ENCODE data around the gene SCYGR7. TPM values are rescaled to one million over a fixed set of nuclear protein-coding genes. Genes with fewer than 3 reads are reported as not detected.

Gene SCYGR7
- total RNA-seq, 2 donors from 2014 or later: not detected

DNA sequence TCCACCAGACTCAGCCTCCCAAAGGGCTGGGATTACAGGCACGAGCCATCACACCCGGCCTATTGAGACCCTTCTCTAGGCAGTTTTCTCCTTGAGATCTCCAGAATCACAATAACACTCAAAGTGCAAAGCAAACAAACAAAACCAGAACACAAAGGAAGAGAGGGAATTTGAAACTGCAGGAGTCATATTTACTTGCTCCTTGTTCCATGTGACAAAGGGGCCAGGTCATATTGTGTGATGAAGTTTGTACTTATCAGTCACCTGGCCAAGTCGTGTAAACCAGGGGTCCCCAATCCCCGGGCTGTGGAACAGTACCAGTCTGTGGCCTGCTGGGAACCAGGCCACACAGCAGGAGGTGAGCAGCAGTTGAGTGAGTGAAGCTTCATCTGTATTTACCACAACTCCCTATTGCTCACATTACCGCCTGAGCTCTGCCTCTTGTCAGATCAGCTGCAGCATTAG, 44.1 kb downstream of the SCYGR7 start:
- Mint-ChIP-seq H3K4me3 (no peak overlapping the region), H3K9me3 (no peaks in the 10 kb centered on the region), H3K27ac (no peak overlapping the region), H3K36me3 (no peaks in the 10 kb centered on the region), H3K4me1 (ENCODE audit: low read depth in 2 of 2) (no peaks in the 10 kb centered on the region), H3K27me3 (peaks cover 0 to 3% of the 10 kb centered on the region in 2 donors)
- DNase-seq (ENCODE audit: low spot score) (no peak), ATAC-seq (no peak)

DNA sequence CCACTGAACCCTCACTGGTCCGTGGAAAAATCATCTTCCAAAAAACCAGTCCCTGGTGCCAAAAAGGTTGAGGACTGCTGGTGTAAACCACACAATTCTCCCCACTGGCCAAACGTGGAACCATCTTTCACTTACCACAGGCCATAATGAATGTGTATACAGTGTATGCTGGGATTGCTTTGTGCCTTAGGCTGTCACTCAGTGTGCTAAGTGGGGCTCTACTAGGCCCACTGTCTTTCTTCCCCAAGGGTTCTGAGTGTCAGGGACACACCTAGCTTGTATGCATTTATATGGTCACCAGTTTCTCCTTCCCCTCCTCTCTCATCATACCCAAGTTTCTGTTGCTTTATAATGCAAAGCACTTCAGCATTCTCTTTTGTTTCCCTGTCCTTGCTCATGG, 44.8 kb downstream of the SCYGR7 start:
- Mint-ChIP-seq H3K9me3 (no peaks in the 10 kb centered on the region), H3K4me1 (ENCODE audit: low read depth in 2 of 2) (no peaks in the 10 kb centered on the region), H3K36me3 (no peaks in the 10 kb centered on the region), H3K27me3 (peaks cover 0 to 3% of the 10 kb centered on the region in 2 donors), H3K27ac (peak overlapping the region in 1 of 2 donors; percentile 63), H3K4me3 (no peak overlapping the region)
- DNase-seq (ENCODE audit: low spot score) (no peak), ATAC-seq (peak in 1 of 2 donors; percentile 40)

- Mint-ChIP-seq H3K27me3 (peaks cover 3 to 4% of the 10 kb centered on the region in 2 donors), H3K4me1 (ENCODE audit: low read depth in 2 of 2) (no peaks in the 10 kb centered on the region), H3K27ac (no peak overlapping the region), H3K4me3 (no peak overlapping the region), H3K36me3 (no peaks in the 10 kb centered on the region), H3K9me3 (no peaks in the 10 kb centered on the region)
- DNase-seq (ENCODE audit: low spot score): no peak
- ATAC-seq: no peak
Measured at GRCh38 chr2:227774011-227774624, 46.0 kb downstream of the SCYGR7 start.

DNA sequence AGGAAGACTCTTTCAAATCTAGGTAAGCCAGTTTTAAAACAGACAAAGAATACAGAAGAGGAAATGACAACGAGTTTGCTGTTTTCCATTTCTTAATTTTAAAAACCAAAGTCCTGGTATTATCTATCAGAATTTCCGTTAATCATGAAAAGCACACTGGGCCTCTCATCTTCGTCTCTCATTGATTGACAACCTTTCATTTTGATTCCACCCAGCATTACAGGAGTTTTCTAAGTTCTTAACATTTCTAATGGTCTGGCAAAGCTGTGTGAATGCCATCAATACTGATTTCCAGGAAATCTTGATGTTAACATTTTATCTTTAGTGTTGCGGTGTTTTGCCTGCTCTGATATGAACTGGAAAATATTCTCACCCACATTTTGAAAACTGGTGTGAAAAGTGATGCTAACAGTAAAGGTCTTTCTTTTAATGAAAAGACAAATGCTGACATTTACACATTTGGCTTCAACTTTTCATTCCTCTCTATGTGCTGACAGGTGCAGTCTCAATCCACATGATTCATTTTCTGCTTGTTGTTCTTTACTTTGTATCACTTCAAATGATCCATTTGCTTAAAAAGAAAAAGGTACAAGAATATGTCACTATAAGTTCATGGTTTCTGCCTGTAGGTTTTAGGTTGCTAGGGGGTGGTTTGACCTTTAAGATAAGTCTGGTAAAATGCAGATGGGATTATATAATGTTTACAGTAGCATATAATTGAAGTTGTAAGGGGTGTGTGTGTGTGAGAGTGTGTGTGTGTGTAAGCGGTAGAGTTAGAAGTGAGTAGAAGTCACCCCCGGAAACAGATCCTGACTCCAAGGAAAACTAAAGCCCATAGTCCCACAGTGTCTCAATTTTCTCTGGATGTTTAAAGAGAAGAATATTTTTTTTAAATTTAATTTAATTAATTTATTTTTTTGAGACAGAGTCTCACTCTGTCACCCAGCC, 47.0 kb downstream of the SCYGR7 start:
- Mint-ChIP-seq H3K27ac (no peak overlapping the region), H3K36me3 (no peaks in the 10 kb centered on the region), H3K4me3 (no peak overlapping the region), H3K27me3 (peaks cover 3 to 4% of the 10 kb centered on the region in 2 donors), H3K9me3 (no peaks in the 10 kb centered on the region), H3K4me1 (ENCODE audit: low read depth in 2 of 2) (no peaks in the 10 kb centered on the region)
- DNase-seq (ENCODE audit: low spot score) (no peak), ATAC-seq (no peak)

Other genes starting within 250 kb of the SCYGR7 start
- not detected for gene SCYGR2, start 129.4 kb upstream of the SCYGR7 start, total RNA-seq
- not detected for gene SCYGR3, start 113.5 kb upstream of the SCYGR7 start, total RNA-seq
- not detected for gene SCYGR4, start 110.8 kb upstream of the SCYGR7 start, total RNA-seq
- not detected for gene SCYGR5, start 61.5 kb upstream of the SCYGR7 start, total RNA-seq
- gene SLC19A3, start 10.3 kb upstream of the SCYGR7 start, total RNA-seq: not detected
- gene SCYGR6, start 3.6 kb upstream of the SCYGR7 start, total RNA-seq: not detected
- not detected for gene SCYGR8, start 17.6 kb downstream of the SCYGR7 start, total RNA-seq
- not detected for gene CCL20, start 85.5 kb downstream of the SCYGR7 start, total RNA-seq
- not detected for gene DAW1, start 143.3 kb downstream of the SCYGR7 start, total RNA-seq

Data from natural killer cell treated with Interleukin-12 subunit alpha and Interleukin-12 subunit beta and Interleukin-15 and Interleukin-18, amount 100 ng/mL, for 72 hours (primary cell).